ENCODE measurements around the gene FXYD7. TPM values are rescaled to one million over a fixed set of nuclear protein-coding genes. Genes with fewer than 3 reads are reported as not detected.

The FXYD7 gene
- polyA plus RNA-seq, 1 donor from 2014 or later, result 35.7 TPM

DNA sequence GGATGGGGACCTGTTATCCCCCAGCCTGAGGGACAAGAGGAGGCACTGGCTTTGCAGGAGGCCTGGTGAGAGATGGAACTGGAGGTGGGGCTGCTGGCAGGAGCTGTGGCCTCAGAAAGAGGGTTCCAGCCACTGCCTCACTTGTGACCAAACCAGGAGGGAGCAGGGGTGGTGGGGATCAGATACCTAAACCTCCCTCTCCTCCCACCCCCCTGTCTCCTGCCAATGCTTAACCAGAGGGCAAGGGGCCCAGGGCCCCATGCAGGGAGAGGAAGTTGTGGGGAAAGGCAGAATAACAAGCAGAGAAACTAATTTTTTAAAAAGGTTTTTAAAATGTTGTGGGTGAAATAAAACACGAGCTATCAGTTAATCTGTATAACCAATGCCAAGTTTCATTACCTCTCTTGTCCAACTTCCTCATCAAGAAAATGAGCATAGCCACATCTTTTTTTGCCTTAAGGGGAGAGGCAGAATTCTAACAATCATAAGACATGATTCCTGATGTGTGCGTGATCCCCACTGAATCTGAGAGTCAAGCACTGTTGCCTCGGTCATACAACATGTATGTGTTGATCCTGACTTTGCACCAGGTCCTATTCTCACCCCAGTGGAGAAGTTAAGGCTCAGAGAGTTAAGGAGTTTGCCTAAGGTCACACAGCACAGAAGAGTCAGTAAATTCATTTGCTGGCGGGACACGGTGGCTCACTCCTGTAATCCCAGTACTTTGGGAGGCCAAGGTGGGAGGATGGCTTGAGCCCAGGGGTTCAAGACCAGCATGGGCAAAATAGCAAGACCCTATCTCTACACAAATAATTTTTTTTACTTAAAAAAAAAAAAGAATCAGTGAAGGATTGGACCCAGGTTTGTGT lies 24.4 kb downstream of the FXYD7 start:
- no peaks in the 10 kb centered on the region for H3K9me3 ChIP-seq (ENCODE audit: low read length)
- no peak overlapping the region for H3K4me2 ChIP-seq (ENCODE audit: low read length)
- no peak overlapping the region for H3K9ac ChIP-seq (ENCODE audit: low read length)
- no peaks in the 10 kb centered on the region for H4K20me1 ChIP-seq (ENCODE audit: insufficient read depth)
- no peak overlapping the region for H2AFZ ChIP-seq (ENCODE audit: low read depth, low read length)
- no peak overlapping the region for H3K27ac ChIP-seq (ENCODE audit: low read length)
- no peaks in the 10 kb centered on the region for H3K79me2 ChIP-seq (replicated peaks; ENCODE audit: insufficient read depth, low read length)
- H3K9me2 ChIP-seq (ENCODE audit: insufficient read depth, low read length), result no peaks in the 10 kb centered on the region
- TF ChIP-seq SMC3 (conservative IDR thresholded peaks at IDR 0.05; ENCODE audit: poor library complexity), result no peak
- no peak for TF ChIP-seq TAF1 (IDR thresholded peaks at IDR 0.05; ENCODE audit: low read depth)
- TF ChIP-seq EP300 (conservative IDR thresholded peaks at IDR 0.05; ENCODE audit: poor library complexity, severe bottlenecking), result no peak
- TF ChIP-seq RAD21 (conservative IDR thresholded peaks at IDR 0.05), result no peak
- no peak for TF ChIP-seq POLR2AphosphoS5 (IDR thresholded peaks at IDR 0.05)
- no peak for TF ChIP-seq EZH2 (IDR thresholded peaks at IDR 0.05; ENCODE audit: borderline replicate concordance, insufficient read depth, low read length, poor library complexity, severe bottlenecking)
- TF ChIP-seq, protein P1, sequence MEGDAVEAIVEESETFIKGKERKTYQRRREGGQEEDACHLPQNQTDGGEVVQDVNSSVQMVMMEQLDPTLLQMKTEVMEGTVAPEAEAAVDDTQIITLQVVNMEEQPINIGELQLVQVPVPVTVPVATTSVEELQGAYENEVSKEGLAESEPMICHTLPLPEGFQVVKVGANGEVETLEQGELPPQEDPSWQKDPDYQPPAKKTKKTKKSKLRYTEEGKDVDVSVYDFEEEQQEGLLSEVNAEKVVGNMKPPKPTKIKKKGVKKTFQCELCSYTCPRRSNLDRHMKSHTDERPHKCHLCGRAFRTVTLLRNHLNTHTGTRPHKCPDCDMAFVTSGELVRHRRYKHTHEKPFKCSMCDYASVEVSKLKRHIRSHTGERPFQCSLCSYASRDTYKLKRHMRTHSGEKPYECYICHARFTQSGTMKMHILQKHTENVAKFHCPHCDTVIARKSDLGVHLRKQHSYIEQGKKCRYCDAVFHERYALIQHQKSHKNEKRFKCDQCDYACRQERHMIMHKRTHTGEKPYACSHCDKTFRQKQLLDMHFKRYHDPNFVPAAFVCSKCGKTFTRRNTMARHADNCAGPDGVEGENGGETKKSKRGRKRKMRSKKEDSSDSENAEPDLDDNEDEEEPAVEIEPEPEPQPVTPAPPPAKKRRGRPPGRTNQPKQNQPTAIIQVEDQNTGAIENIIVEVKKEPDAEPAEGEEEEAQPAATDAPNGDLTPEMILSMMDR (IDR thresholded peaks at IDR 0.05; ENCODE audit: poor library complexity, severe bottlenecking), result no peak
- TF ChIP-seq, protein P2, sequence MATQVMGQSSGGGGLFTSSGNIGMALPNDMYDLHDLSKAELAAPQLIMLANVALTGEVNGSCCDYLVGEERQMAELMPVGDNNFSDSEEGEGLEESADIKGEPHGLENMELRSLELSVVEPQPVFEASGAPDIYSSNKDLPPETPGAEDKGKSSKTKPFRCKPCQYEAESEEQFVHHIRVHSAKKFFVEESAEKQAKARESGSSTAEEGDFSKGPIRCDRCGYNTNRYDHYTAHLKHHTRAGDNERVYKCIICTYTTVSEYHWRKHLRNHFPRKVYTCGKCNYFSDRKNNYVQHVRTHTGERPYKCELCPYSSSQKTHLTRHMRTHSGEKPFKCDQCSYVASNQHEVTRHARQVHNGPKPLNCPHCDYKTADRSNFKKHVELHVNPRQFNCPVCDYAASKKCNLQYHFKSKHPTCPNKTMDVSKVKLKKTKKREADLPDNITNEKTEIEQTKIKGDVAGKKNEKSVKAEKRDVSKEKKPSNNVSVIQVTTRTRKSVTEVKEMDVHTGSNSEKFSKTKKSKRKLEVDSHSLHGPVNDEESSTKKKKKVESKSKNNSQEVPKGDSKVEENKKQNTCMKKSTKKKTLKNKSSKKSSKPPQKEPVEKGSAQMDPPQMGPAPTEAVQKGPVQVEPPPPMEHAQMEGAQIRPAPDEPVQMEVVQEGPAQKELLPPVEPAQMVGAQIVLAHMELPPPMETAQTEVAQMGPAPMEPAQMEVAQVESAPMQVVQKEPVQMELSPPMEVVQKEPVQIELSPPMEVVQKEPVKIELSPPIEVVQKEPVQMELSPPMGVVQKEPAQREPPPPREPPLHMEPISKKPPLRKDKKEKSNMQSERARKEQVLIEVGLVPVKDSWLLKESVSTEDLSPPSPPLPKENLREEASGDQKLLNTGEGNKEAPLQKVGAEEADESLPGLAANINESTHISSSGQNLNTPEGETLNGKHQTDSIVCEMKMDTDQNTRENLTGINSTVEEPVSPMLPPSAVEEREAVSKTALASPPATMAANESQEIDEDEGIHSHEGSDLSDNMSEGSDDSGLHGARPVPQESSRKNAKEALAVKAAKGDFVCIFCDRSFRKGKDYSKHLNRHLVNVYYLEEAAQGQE (IDR thresholded peaks at IDR 0.05; ENCODE audit: borderline replicate concordance), result no peak
- no peak for TF ChIP-seq MXI1 (conservative IDR thresholded peaks at IDR 0.05; ENCODE audit: poor library complexity, severe bottlenecking)
- H3K36me3 ChIP-seq (ENCODE audit: insufficient read depth, low read length), result no peaks in the 10 kb centered on the region
- no peaks in the 10 kb centered on the region for H3K27me3 ChIP-seq (ENCODE audit: insufficient read depth, low read depth, low read length)
- H3F3A ChIP-seq (ENCODE audit: insufficient read depth, low read length, poor library complexity, severe bottlenecking), result no peaks in the 10 kb centered on the region
- H3K4me3 ChIP-seq (ENCODE audit: low read length), result no peak overlapping the region

DNA sequence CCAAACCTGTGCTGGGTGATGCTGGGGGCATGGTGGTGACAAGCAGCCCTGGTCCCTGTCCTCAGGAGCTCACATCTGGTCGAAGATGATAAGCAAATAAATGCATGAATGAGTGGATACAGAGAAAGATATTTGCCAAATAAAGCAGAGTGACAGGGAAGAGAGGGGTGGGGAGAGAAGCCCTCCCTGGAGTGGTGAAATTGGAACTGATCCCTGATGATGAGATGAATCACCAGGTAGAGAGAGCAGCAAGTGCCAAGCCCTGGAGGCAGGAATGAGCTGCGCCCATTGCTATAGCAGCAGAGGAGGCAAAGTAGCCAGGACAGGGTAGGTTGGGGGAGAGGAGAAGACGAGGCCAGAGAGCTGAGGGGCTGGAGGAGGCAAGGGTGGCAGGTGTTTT lies 25.1 kb downstream of the FXYD7 start:
- no peak overlapping the region for H3K27ac ChIP-seq (ENCODE audit: low read length)
- no peaks in the 10 kb centered on the region for H3K9me2 ChIP-seq (ENCODE audit: insufficient read depth, low read length)
- H4K20me1 ChIP-seq (ENCODE audit: insufficient read depth), result no peaks in the 10 kb centered on the region
- no peaks in the 10 kb centered on the region for H3K9me3 ChIP-seq (ENCODE audit: low read length)
- no peak overlapping the region for H3K4me3 ChIP-seq (ENCODE audit: low read length)
- H3K4me2 ChIP-seq (ENCODE audit: low read length), result no peak overlapping the region
- no peaks in the 10 kb centered on the region for H3K79me2 ChIP-seq (replicated peaks; ENCODE audit: insufficient read depth, low read length)
- H3K27me3 ChIP-seq (ENCODE audit: insufficient read depth, low read depth, low read length), result no peaks in the 10 kb centered on the region
- TF ChIP-seq TAF1 (IDR thresholded peaks at IDR 0.05; ENCODE audit: low read depth), result no peak
- TF ChIP-seq, protein P1 (IDR thresholded peaks at IDR 0.05; ENCODE audit: poor library complexity, severe bottlenecking), result no peak
- H3K9ac ChIP-seq (ENCODE audit: low read length), result no peak overlapping the region
- no peak overlapping the region for H2AFZ ChIP-seq (ENCODE audit: low read depth, low read length)
- no peaks in the 10 kb centered on the region for H3F3A ChIP-seq (ENCODE audit: insufficient read depth, low read length, poor library complexity, severe bottlenecking)
- H3K36me3 ChIP-seq (ENCODE audit: insufficient read depth, low read length), result no peaks in the 10 kb centered on the region

Data from neural cell (in vitro differentiated cells).